ENCODE data around the gene EGFL7.

DNA sequence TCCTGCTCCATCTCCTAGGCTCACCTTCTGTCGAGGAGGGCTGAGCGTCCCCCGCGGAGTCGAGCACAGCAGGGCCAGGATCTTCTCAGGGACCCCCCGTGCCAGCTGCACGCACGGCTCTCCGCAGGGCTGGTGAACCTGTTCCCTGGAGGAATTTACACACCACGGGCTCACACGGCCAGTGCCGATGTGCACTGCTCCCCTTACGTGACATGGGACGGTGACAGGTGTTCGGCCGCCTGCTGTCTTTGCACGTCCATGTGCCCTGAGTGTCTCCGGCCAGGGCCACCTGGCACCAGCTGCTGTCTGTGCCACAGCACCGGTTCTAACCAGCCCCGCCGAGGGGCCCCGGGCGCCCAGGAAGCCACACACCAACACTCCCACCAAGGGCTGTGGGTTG lies 33.2 kb downstream of the EGFL7 start:
- TF ChIP-seq CTCF (IDR thresholded peaks at IDR 0.05) (no peak), POLR2A (IDR thresholded peaks at IDR 0.05) (no peak)

Data from uterus (tissue), 2 donors.